ENCODE measurements around the gene ZFYVE28.

ZFYVE28 gene

DNA sequence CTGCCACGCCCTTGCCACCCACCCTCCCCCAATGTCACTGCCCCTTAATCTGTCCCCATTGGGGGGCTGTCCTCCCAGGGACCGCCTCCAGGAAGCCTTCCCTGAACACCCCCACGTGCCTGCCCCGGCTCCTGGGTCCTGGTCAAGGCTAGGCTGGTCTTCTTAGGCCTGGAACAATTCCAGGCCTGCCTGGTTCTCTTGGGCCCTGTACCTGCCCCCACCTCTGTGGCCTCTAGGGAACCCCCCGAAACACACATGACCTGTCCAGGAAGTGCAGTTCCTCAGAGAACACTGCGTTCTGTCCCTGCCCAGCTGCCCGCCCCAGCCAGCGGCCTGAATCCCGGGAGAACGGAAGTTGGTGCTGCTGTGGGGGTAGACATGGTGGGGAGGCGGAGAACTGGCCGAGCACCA, 161.7 kb downstream of the ZFYVE28 start:
- TF ChIP-seq, protein P1, sequence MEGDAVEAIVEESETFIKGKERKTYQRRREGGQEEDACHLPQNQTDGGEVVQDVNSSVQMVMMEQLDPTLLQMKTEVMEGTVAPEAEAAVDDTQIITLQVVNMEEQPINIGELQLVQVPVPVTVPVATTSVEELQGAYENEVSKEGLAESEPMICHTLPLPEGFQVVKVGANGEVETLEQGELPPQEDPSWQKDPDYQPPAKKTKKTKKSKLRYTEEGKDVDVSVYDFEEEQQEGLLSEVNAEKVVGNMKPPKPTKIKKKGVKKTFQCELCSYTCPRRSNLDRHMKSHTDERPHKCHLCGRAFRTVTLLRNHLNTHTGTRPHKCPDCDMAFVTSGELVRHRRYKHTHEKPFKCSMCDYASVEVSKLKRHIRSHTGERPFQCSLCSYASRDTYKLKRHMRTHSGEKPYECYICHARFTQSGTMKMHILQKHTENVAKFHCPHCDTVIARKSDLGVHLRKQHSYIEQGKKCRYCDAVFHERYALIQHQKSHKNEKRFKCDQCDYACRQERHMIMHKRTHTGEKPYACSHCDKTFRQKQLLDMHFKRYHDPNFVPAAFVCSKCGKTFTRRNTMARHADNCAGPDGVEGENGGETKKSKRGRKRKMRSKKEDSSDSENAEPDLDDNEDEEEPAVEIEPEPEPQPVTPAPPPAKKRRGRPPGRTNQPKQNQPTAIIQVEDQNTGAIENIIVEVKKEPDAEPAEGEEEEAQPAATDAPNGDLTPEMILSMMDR (IDR thresholded peaks at IDR 0.05; ENCODE audit: extremely low read depth, missing control alignments): no peak
- no peak for DNase-seq (ENCODE audit: low spot score)

DNA sequence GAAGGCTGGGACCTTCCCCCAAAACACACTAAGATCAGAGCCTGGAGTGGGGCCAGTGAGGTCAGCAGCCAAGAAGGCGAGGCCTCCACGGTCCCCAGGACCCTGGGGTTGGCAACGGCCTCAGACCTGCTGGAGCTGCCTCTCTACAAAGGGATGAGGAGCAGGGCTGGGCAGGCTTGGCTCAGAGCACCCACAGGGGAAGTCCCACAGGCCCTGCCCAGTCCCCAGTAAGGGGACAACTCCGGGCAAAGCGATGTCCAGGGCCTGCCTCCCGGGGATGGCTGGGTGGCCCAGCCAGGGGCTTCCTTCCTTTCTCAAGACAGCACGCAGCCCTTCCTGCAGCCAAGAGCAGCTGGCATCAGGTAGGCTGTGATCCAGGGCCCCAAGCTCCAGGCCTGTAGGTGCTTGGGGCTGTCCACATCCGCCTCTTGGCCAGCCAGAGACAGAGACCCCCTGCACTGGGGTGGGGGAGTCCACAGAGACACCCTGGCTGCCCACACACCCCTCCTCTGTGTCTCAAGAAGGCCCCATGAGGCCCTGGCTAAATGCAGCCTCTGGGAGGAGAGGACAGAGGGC, 162.2 kb downstream of the ZFYVE28 start:
- TF ChIP-seq, protein P1 (IDR thresholded peaks at IDR 0.05; ENCODE audit: extremely low read depth, missing control alignments): no peak
- no peak for DNase-seq (ENCODE audit: low spot score)

DNA sequence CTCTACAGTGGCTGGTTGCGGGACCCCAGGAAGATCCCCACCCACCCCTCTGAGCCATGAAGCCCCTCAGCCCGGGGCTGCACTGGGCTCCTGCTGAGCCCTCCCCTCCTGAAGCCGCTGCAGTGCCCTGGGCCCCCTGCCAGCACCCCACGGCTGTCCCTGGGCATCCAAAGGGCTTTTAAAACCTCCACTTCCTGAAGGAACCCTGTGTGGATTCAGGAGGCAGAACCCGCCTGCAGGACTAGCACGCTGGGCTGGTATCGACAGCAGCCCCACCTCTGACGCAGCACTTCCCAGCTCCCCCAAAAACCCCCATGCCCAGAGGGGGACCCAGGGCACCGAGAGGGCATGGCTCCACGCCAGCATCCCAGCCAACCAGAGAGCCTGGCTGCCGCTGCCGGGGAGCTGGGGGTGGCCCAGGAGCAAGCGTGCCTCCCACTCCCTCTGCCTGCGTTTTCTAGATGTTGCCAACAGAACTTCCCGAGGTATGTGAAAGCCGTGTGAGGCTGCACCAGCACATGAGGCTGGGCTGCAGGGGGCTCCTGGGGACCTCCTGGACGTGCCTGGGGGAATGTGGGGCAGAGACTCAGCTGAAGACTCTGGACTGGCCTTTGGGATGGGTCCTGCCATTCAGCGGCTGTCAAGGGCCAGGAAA, 162.8 kb downstream of the ZFYVE28 start:
- TF ChIP-seq, protein P1 (IDR thresholded peaks at IDR 0.05; ENCODE audit: extremely low read depth, missing control alignments): no peak

DNA sequence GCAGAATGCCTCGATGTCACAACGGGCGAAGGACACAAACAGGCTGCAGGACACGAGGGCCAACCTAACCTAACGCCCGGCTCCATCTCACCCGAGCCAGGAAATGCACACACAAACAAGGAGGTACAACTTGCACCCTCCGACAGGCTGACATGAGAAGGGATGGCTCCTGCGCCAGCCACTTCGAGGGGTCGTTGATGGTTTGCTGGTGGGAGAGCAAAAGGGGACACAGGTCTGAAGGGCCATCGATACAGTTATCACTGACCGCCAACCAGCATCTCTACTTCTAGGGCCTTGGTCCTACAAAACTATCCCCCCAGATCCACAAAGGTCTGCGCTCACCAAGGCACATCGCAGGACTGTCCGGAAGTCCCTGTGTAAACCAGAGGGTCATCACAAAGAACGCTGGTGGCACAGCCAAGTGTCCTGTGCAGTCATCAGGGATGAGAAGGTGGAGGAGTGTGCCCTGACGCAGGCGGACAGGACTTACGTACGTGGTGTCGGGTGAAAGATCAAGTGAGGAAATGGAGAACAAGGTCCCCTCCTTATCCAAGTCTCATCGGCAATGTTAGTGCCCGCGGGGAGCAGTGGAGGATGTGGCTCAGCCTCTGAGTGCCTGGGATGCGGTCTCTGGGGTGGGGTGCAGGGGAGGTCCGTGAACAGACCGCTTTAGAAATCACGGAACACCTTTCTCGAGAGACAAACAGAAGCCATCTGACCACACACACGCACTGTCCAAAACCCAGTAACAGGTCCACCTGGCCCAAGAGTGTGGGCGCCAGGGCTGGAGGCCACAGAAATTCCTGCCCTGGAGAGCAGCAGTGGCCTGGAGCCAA, 163.6 kb downstream of the ZFYVE28 start:
- TF ChIP-seq, protein P1 (IDR thresholded peaks at IDR 0.05; ENCODE audit: extremely low read depth, missing control alignments): no peak
- DNase-seq (ENCODE audit: low spot score): no peak

More for the DNA sequence above, 162.8 kb downstream of the ZFYVE28 start:
- no peak for DNase-seq (ENCODE audit: low spot score)

DNA sequence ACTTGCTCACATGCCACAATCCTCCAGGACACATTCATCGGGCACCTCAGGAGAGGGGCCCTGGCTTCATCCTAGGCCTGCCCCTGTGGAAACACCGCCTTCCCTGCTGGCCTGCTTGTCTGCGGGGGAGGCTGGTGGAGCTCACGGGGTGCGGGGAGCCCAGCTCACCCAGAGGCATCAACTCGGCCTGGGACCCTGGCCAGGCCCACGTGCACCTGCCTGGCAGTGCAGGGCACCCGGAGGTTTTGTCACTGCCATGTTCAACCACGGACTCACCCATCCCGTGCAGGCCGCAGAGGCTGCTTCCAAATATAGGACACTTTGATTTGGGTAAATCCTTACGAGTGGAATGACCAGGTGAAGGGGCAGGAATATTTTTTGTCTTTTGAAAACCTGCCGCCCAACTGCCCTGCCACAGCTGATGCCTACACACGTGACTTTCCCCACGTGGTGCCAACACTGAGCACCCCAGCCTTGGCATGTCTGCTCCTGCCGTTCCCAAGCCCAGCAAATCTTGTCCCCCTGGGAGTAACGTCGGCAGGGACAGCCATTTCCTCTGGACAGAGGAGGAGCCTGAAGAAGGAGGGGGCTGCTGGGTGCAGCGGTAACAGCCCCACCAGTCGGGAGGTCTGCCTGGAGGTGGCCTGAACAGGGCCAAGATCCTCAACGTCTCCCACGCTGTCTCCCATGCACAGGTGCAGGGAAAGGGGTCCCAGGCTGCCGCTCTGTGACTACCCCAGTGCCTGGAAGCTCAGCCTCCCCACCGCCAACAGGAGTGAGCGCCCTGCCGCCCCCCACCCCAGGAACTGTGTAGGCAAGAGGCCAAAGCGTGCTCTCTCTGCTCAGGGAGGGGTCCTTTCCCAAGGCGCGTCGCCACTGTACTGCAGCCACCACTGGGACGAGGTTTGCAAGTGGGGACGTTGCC, 165.0 kb downstream of the ZFYVE28 start:
- TF ChIP-seq, protein P1 (IDR thresholded peaks at IDR 0.05; ENCODE audit: extremely low read depth, missing control alignments): no peak

DNA sequence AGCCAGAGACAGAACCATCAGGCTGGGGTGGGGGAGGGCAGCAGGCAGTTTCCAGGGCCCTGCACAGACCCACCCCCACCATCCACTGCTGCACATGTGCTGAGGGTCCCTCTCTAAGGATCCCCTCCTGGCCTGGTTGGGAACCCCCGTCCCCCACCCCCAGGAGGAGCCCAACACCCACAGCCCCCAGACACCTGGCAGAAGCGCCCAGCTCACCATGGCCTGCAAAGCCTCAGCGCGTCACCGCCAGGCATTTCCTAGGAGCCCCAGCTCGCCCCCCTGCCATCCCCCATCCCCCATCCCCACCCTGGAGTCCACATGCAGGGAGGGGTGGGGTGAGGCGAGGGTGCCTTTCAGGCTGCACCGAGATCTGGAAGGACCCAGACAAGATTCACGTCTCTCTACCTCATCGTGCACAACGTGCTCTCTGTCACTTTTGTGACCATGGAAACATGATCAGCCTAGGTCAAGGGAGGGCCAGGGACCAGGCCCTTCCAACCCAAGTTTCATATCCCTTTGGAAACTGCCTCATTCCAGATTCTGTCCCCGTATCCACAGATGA, 165.8 kb downstream of the ZFYVE28 start:
- TF ChIP-seq, protein P1 (IDR thresholded peaks at IDR 0.05; ENCODE audit: extremely low read depth, missing control alignments): no peak
- no peak for DNase-seq (ENCODE audit: low spot score)

More for the DNA sequence above, 165.0 kb downstream of the ZFYVE28 start:
- DNase-seq (ENCODE audit: low spot score): no peak
